Stimulated activated CD8-positive, alpha-beta memory T cell treated with anti-CD3 and anti-CD28 coated beads, Interleukin-7, amount 100 ng/mL, for 48 hours (primary cell): Measurements from ENCODE around the gene NECAP2.

Experiments
- DNase-seq, 2 donors: peaks; one replicate each; pipeline ENCODE4 v3.0.0-alpha.2; 2020; ENCODE audit warnings: low read depth in 1 of 2; ENCODE audit errors: extremely low read depth in 1 of 2

Gene NECAP2

GRCh38 chr1:16440470-16441281 lies at the start of gene NECAP2:
NECAP2 (plus strand) TSS chr1:16440724; CDS start chr1:16440762, 38 bp downstream.
- DNase-seq, result peak; percentile 89 to 92

GRCh38 chr1:16391411-16391810 lies 49.1 kb upstream of the NECAP2 start:
- peak in 1 of 2 donors; percentile 14 for DNase-seq

- DNase-seq, result no peak
These were observed 47.6 kb upstream of the NECAP2 start for GRCh38 chr1:16392740-16393569.

- no peak for DNase-seq
These were observed 46.7 kb upstream of the NECAP2 start for GRCh38 chr1:16393570-16394521.

- no peak for DNase-seq
These were observed 45.5 kb upstream of the NECAP2 start for GRCh38 chr1:16394977-16395376.

GRCh38 chr1:16396591-16396990 lies 43.9 kb upstream of the NECAP2 start:
- no peak for DNase-seq

- DNase-seq, result no peak
These were observed 43.4 kb upstream of the NECAP2 start for GRCh38 chr1:16397120-16397519.

GRCh38 chr1:16398371-16398953 lies 42.1 kb upstream of the NECAP2 start:
- no peak for DNase-seq

- no peak for DNase-seq
These were observed 37.8 kb upstream of the NECAP2 start for GRCh38 chr1:16402742-16403141.

- no peak for DNase-seq
These were observed 35.1 kb upstream of the NECAP2 start for GRCh38 chr1:16405441-16405840.

- no peak for DNase-seq
These were observed 33.7 kb upstream of the NECAP2 start for GRCh38 chr1:16406868-16407267.

- no peak for DNase-seq
These were observed 30.9 kb upstream of the NECAP2 start for GRCh38 chr1:16409536-16410152.

- DNase-seq, result no peak
These were observed 29.7 kb upstream of the NECAP2 start for GRCh38 chr1:16410803-16411202.

GRCh38 chr1:16413191-16413590 lies 27.3 kb upstream of the NECAP2 start:
- DNase-seq, result no peak

- no peak for DNase-seq
These were observed 21.6 kb upstream of the NECAP2 start for GRCh38 chr1:16418823-16419425.

- peak in 1 of 2 donors; percentile 68 for DNase-seq
These were observed 20.0 kb upstream of the NECAP2 start for GRCh38 chr1:16420424-16421118.

- DNase-seq, result no peak
These were observed 19.3 kb upstream of the NECAP2 start for GRCh38 chr1:16421201-16421600.

- DNase-seq, result no peak
These were observed 18.5 kb upstream of the NECAP2 start for GRCh38 chr1:16422041-16422440.
